Measurements from ENCODE around the gene GIT1.

GIT1 gene

DNA sequence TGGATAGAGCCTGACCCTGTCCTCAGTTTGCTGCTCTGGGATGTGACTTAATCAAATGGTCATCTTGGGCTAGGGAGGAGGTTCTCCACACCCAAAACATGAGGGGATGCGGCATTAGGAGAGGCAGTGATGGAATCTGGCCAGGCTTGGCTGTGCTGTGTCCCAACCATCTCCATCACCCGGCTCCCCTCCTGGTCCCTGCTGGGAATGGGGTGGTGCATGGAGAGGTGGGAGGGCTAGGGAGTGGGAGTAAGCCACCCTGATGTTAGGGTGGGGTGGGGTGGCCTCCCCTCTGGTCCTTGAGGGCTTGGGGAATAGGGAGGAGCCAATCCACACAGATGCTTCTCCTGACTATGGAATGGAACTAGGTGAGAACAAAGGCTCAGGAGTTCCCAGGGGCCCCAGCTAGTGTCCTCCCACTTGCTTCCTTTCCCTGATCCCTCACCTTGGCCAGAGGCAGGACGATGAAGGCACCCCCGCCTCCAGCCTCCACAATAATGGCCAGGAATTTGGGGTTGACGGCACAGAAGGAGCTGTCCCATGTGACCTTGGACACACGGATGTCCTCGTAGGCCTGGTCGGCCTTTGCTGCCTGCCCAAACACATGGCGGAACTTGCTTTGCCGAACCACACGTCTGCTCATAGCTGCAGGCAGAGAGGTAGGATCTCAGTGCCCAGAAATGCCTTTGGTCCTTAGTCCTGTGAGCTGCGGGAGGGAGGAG lies 31.5 kb upstream of the GIT1 start:
- Mint-ChIP-seq H3K36me3 (ENCODE audit: insufficient read depth) (peaks cover 4% of the 10 kb centered on the region), H3K4me1 (ENCODE audit: low read depth in 2 of 2) (peaks cover 32 to 36% of the 10 kb centered on the region in 2 donors), H3K9me3 (no peaks in the 10 kb centered on the region), H3K27me3 (no peaks in the 10 kb centered on the region), H3K4me3 (peak overlapping the region in 1 of 2 donors; percentile 5), H3K27ac (no peak overlapping the region)
- no peak for DNase-seq
- no peak for ATAC-seq (replicated peaks)

DNA sequence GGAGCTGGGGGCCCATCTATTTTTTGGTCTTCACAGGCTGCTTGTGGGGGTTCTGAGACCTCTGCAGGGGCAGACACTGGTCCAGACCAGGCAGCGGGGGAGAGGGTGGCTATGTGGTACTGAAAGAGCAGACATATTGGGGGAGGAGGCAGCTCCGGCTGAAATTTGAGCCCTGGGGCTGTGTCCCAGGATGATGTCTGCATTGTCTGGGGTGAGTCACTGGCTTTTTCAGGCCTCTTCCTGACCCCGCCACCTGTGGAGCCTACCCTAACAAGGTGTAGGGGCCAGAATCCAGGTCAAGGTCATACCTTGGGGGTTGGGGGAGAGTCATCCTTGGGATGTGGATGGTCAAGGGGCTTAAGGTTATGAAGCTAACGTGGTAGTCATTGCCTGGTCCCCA lies 30.8 kb upstream of the GIT1 start:
- Mint-ChIP-seq H3K36me3 (ENCODE audit: insufficient read depth) (peaks cover 4% of the 10 kb centered on the region), H3K27ac (no peak overlapping the region), H3K4me1 (ENCODE audit: low read depth in 2 of 2) (peaks cover 34 to 40% of the 10 kb centered on the region in 2 donors), H3K4me3 (no peak overlapping the region), H3K27me3 (no peaks in the 10 kb centered on the region), H3K9me3 (no peaks in the 10 kb centered on the region)
- DNase-seq, result no peak
- ATAC-seq (replicated peaks), result no peak

DNA sequence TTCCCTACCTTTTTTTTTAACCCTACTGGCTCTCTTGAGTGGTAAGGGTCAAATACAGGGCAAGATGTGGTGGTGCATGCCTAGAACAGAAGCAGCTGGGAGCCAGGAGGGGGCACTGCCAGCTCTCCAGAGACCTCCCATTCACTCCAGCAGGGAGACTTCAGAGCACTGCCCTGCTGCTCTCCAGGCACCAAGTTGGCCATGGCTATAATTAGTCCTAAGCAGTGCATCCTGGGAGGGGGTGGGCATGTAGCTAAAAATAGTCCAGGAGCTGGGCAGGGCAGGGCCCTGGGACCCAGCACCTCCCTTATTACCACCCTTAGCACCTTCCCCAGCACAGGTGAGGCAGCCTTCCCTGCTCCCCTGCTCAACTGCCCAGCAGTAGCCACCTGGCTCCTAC lies 29.8 kb upstream of the GIT1 start:
- ATAC-seq (replicated peaks), result no peak
- DNase-seq, result no peak

DNA sequence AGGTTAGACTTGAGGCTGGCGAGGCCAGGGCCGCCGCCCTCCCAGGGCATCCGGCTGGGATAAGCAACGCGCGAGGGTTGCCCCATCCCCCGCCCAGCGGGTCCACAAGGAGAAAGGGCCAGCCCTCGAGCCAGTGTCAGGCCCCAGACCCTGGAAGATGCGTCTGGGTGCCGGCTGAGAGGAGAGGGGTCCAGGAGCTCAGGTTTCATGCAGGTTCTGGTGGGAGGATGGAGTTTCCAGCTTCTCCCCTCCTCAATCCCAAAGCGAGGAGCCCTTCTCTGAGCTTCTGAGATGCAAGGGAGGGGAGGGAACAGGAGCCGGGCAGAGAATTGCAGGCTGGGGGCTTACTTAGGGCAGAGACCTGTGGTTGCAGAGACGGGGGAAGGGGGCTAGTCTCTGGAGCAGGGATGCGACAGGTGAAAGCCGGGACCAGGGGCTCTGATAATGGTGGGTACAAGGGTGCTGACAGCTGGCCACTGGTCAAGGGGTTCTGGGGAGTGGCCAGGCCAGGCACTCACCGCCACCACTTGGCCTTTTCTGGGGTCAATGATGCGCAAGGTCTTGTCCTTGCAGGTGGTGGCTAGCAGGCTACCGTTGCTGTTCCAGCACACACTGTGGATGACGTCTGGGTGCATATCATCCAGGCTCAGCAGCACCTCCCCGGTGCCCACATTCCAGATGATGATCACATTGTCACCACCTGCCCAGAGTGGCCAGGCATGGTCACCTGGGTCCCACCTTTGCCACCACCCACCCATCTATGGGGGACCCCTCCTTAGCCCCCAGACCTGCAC lies 29.0 kb upstream of the GIT1 start:
- Mint-ChIP-seq H3K9me3 (no peaks in the 10 kb centered on the region), H3K27me3 (no peaks in the 10 kb centered on the region), H3K36me3 (ENCODE audit: insufficient read depth) (peaks cover 6% of the 10 kb centered on the region), H3K27ac (peak overlapping the region; percentile 60 to 88), H3K4me1 (ENCODE audit: low read depth in 2 of 2) (peaks cover 46 to 51% of the 10 kb centered on the region in 2 donors), H3K4me3 (peak overlapping the region; percentile 89 to 92)
- ATAC-seq (replicated peaks) (no peak), DNase-seq (no peak)

More for the DNA sequence above, 29.8 kb upstream of the GIT1 start:
- no peaks in the 10 kb centered on the region for H3K27me3 Mint-ChIP-seq
- no peaks in the 10 kb centered on the region for H3K9me3 Mint-ChIP-seq
- no peak overlapping the region for H3K27ac Mint-ChIP-seq
- peaks cover 45% of the 10 kb centered on the region in 2 donors for H3K4me1 Mint-ChIP-seq (ENCODE audit: low read depth in 2 of 2)
- H3K4me3 Mint-ChIP-seq, result no peak overlapping the region
- H3K36me3 Mint-ChIP-seq (ENCODE audit: insufficient read depth), result peaks cover 6% of the 10 kb centered on the region

DNA sequence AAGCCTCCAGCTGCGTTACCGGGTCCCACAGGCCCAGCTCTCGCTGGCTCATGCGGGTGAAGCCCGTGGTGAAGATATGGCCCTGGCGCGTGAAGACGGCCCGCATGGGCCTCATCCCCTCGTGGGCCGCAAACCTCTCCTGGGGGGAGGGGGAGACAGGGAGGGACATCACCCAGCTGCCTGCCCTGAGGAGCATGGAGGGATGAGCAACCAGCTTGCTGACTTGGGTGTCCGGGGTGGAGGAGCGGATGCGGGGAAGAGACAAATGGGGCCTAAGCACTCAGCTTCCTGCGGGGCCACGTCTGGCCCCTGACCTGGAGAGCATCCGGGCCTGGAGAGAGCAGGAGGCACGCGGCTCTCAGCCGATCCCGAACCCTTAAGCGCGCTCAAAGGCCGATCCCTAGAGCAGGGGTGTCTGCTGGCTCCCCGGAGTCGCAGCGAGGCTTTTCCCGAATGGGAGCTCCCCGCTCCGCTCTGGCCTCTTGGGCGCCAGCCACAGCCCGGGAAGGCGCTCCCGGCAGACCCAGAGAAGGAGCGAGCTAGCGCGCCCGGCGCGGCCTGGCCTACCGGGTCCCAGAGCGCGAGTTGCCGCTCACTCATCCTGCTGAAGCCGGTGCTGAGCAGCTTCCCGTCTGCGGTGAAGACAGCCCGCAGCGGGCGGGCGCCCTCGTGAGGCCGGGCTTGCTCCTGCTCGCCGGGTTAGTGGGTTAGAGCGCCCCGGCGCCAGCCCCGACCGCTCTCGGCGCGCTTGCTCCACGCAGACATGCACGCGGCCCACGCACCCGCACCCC lies 28.2 kb upstream of the GIT1 start:
- H3K9me3 Mint-ChIP-seq, result no peaks in the 10 kb centered on the region
- peak overlapping the region; percentile 89 to 92 for H3K4me3 Mint-ChIP-seq
- H3K27me3 Mint-ChIP-seq, result no peaks in the 10 kb centered on the region
- H3K36me3 Mint-ChIP-seq (ENCODE audit: insufficient read depth), result peaks cover 2% of the 10 kb centered on the region
- peak overlapping the region; percentile 76 to 88 for H3K27ac Mint-ChIP-seq
- ATAC-seq (replicated peaks) (peak; percentile 54), DNase-seq (peak; percentile 88 to 90 (median 89))
- peaks cover 40 to 45% of the 10 kb centered on the region in 2 donors for H3K4me1 Mint-ChIP-seq (ENCODE audit: low read depth in 2 of 2)

DNA sequence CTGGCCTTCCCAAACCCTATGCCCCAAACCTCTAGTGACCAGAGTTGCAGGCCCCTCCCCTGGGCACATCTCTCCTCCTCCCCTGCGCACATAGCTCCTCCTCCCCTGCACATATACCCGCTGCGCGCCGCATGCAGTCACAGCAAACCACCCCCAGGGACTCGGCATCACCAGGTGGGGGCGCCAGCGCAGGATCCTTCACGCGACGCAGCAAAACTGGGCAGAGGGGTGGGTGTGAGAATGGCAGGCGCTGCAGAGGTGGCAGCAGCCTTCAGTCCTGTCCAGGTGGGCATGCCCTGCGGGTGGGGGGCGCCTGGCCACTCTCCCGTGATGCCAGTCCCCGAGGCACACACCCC lies 27.7 kb upstream of the GIT1 start:
- peaks cover 2% of the 10 kb centered on the region for H3K36me3 Mint-ChIP-seq (ENCODE audit: insufficient read depth)
- peak; percentile 60 for ATAC-seq (replicated peaks)
- peak; percentile 88 to 91 (median 88) for DNase-seq
- peak overlapping the region; percentile 89 to 92 for H3K4me3 Mint-ChIP-seq
- no peaks in the 10 kb centered on the region for H3K27me3 Mint-ChIP-seq
- peaks cover 38 to 42% of the 10 kb centered on the region in 2 donors for H3K4me1 Mint-ChIP-seq (ENCODE audit: low read depth in 2 of 2)
- H3K9me3 Mint-ChIP-seq, result no peaks in the 10 kb centered on the region
- peak overlapping the region; percentile 76 to 88 for H3K27ac Mint-ChIP-seq

DNA sequence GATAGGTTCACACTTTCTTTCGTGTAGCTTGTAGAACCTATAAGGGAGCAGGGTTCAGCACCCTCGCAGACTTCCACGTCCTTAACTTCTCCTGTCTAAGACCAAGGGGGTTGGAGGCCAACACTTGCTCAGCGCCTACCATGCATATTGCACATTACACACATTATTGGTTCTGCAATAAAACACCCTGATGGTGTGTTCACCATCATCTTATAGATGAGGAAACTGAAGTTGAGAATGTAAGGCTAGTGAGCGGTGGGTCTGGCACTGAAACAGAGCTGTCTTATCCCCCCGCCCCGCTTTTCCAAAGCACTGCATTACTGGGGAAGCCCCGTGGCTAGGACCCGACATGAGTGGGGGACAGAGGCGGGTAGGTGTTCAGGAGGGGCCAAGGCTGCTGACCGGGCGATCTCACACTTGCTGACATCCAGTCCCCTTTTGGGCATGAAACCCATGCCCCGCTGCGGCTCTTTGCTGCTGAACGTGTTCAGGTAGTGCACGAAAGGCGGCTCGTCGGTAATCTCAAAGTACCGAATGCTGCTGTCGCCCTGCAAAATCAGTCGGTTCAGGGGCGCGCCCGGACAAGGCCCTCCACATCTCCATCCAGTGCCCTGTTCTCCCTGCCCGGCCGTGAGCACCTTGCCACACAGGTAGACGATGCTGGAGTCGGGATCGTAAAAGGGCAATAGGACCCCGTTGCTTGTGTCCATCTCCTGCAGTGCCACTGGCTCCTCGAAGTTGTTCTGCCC lies 27.0 kb upstream of the GIT1 start:
- Mint-ChIP-seq H3K27ac (peak overlapping the region; percentile 76 to 88), H3K36me3 (ENCODE audit: insufficient read depth) (peaks cover 2% of the 10 kb centered on the region), H3K9me3 (no peaks in the 10 kb centered on the region), H3K4me3 (peak overlapping the region; percentile 89 to 92), H3K27me3 (no peaks in the 10 kb centered on the region), H3K4me1 (ENCODE audit: low read depth in 2 of 2) (peaks cover 35 to 39% of the 10 kb centered on the region in 2 donors)
- no peak for DNase-seq
- ATAC-seq (replicated peaks), result no peak

DNA sequence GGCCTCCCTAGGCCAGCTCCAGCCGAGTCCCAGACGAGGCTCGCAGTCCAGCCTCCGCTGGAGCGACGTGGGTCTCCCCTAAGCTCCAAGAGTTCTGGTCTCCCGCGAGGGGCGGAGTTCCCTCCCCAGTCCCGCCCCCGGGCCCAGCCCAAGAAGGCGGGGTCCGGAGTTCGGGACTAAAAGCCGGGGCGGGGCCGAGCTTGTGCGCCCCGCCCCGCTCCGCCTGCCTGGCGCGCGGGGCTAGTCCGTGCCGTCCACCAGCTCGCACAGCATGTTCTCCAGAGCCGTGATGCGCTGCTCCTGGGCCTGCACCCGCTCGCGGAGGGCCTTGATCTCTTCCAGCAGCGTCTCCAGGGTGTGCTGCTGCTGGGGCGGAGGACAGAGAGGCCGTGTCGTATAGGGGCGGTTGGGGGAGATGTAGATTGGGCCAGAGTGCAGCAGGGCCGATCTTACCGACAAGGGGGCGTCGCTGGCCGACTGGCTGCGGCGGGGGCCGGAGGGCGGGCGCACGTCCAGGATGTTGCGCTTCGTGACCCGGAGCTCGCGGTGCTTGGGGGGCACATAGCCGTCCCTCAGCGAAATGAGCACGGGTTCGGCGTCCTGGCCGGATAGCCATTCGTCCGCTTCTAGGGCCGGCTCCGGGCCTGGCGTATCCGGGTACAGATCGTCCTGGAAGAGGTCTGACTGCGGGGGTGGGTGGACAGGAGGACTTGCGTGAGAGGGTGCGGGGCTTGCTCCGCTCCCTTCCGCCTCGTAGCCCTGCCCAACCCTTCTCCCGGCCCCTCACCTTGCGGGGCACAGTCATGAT lies 26.2 kb upstream of the GIT1 start:
- Mint-ChIP-seq H3K4me1 (ENCODE audit: low read depth in 2 of 2) (peaks cover 35 to 39% of the 10 kb centered on the region in 2 donors), H3K9me3 (no peaks in the 10 kb centered on the region)

DNA sequence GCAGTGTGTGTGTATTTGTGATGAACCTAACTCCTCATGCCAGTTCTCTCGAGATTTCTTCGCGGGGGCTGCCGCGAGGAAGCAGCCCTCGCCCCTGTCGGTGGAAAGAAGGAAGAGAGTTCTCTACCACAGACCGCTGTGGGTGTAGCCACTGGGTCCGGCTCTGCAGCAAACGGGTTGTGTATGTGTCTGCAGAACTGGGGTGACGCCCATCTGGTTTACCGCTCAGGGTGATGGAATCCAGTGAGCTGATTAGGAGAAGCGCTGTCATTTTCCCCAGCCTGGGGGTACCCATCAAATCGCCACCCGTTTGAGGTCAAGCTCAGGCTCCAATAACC lies 25.6 kb upstream of the GIT1 start:
- Mint-ChIP-seq H3K4me3 (peak overlapping the region; percentile 89 to 92), H3K36me3 (ENCODE audit: insufficient read depth) (peaks cover 2% of the 10 kb centered on the region), H3K27me3 (no peaks in the 10 kb centered on the region), H3K27ac (peak overlapping the region; percentile 65 to 79), H3K4me1 (ENCODE audit: low read depth in 2 of 2) (peaks cover 35 to 39% of the 10 kb centered on the region in 2 donors), H3K9me3 (no peaks in the 10 kb centered on the region)
- peak; percentile 69 to 74 (median 74) for DNase-seq
- peak; percentile 60 for ATAC-seq (replicated peaks)

More for the DNA sequence above, 26.2 kb upstream of the GIT1 start:
- peaks cover 2% of the 10 kb centered on the region for H3K36me3 Mint-ChIP-seq (ENCODE audit: insufficient read depth)
- H3K27me3 Mint-ChIP-seq, result no peaks in the 10 kb centered on the region
- H3K27ac Mint-ChIP-seq, result peak overlapping the region; percentile 65 to 79
- DNase-seq (peak; percentile 81 to 85 (median 84)), ATAC-seq (replicated peaks) (peak; percentile 59)
- H3K4me3 Mint-ChIP-seq, result peak overlapping the region; percentile 89 to 92

DNA sequence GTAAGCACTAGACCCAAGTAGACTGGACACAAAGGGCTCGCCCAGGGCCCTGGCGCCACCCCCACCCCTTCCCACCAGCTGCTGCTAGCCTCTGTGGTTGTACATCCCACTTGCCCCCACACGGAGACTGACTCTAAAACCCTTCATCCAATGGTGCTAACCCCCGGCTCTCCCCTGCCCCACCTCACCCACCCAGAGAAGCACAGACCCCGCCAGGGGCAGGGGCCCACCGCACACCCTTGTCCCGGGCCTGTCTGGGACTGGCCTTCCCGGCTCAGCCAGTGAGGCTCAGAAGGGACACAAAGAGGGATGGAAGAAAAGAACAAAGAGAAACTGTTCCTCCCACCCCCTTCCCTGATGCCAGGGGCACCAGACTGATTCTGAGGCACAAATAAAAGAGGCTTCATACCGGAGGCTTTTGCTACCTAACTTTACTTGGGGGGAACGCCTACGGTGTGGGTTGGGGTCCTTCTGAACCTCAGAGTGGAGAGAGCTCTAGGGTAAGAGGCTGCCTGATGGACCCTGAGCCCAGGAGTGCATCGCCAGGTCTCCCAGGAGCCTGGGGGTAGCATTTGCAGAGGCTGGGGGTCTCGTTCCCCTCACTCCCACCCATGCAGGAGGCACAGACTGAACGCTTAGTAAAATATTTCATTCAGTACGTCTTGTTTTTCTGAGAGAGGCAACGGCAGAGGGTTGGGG lies 25.1 kb upstream of the GIT1 start:
- peaks cover 35 to 39% of the 10 kb centered on the region in 2 donors for H3K4me1 Mint-ChIP-seq (ENCODE audit: low read depth in 2 of 2)
- no peaks in the 10 kb centered on the region for H3K9me3 Mint-ChIP-seq
- H3K27ac Mint-ChIP-seq, result peak overlapping the region in 1 of 2 donors; percentile 65
- ATAC-seq (replicated peaks) (no peak), DNase-seq (no peak)
- H3K27me3 Mint-ChIP-seq, result no peaks in the 10 kb centered on the region
- H3K36me3 Mint-ChIP-seq (ENCODE audit: insufficient read depth), result peaks cover 2% of the 10 kb centered on the region
- peak overlapping the region; percentile 89 to 92 for H3K4me3 Mint-ChIP-seq

DNA sequence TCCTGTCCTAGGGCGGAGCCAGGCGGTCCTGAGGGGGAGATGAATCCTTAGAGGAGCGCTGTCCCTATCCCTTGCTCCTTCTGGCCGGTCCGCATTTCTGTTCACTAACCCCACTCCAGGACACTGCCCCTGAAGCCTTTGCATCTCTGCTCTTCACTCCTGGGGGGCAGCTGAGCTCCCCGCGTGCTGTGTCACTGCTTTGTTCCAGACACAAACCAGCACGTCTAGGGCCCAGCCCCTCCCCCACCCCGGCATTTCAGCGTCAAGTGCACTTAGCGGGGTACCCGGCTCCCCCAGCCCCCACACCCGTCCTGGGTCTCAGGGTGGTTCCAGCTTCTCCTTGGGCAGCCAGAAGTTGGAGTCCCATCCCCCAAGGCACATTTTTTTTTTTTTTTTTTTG lies 24.4 kb upstream of the GIT1 start:
- peaks cover 35 to 39% of the 10 kb centered on the region in 2 donors for H3K4me1 Mint-ChIP-seq (ENCODE audit: low read depth in 2 of 2)
- no peak for ATAC-seq (replicated peaks)
- DNase-seq, result no peak
- no peaks in the 10 kb centered on the region for H3K9me3 Mint-ChIP-seq
- no peaks in the 10 kb centered on the region for H3K27me3 Mint-ChIP-seq
- H3K27ac Mint-ChIP-seq, result peak overlapping the region in 1 of 2 donors; percentile 38
- peaks cover 2% of the 10 kb centered on the region for H3K36me3 Mint-ChIP-seq (ENCODE audit: insufficient read depth)
- peak overlapping the region; percentile 89 to 92 for H3K4me3 Mint-ChIP-seq
